LNCaP clone FGC (cell line): ENCODE data around the gene DOCK4.
A peak's percentile ranks its signal among the peaks of the same experiment; 100 is the strongest.

ENCODE experiments used
- DNase-seq: peaks from one replicate; pipeline ENCODE4 v3.0.0-alpha.2; 2011; ENCODE audit warnings: low read depth
- H3K4me3 ChIP-seq: 2 replicates; pipeline ENCODE4 v1.5.1; 2011; ENCODE audit warnings: mild to moderate bottlenecking, low read depth, low read length, control low read depth
- TF ChIP-seq, protein P1 (sequence below): IDR thresholded peaks from 2 replicates; pipeline ENCODE4 v1.5.1; 2012; ENCODE audit warnings: mild to moderate bottlenecking; ENCODE audit not compliant: control insufficient read depth, insufficient read depth; ENCODE audit errors: extremely low read depth

Gene DOCK4

DNA sequence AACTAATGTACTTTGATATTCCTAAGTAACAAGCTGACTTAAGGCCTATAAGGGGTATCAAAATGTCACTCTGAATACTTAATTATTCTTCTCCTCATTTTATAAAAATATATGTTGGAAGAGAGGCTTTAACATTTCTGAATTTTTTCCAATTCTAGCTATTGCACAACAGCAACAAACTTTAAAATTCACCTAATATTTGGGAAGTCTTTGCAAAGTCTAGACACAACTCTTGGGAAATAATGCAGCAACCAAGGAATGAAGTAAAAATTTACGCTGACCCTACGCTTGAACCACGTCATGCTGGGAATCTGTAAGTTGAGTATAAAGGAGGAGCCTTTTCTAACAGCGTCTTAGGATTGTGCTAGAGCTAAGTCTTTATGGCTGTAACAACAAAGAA, 400.0 kb downstream of the DOCK4 start:
- no peak overlapping the region for H3K4me3 ChIP-seq
- DNase-seq, result no peak
- TF ChIP-seq, protein P1, sequence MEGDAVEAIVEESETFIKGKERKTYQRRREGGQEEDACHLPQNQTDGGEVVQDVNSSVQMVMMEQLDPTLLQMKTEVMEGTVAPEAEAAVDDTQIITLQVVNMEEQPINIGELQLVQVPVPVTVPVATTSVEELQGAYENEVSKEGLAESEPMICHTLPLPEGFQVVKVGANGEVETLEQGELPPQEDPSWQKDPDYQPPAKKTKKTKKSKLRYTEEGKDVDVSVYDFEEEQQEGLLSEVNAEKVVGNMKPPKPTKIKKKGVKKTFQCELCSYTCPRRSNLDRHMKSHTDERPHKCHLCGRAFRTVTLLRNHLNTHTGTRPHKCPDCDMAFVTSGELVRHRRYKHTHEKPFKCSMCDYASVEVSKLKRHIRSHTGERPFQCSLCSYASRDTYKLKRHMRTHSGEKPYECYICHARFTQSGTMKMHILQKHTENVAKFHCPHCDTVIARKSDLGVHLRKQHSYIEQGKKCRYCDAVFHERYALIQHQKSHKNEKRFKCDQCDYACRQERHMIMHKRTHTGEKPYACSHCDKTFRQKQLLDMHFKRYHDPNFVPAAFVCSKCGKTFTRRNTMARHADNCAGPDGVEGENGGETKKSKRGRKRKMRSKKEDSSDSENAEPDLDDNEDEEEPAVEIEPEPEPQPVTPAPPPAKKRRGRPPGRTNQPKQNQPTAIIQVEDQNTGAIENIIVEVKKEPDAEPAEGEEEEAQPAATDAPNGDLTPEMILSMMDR, result no peak

DNA sequence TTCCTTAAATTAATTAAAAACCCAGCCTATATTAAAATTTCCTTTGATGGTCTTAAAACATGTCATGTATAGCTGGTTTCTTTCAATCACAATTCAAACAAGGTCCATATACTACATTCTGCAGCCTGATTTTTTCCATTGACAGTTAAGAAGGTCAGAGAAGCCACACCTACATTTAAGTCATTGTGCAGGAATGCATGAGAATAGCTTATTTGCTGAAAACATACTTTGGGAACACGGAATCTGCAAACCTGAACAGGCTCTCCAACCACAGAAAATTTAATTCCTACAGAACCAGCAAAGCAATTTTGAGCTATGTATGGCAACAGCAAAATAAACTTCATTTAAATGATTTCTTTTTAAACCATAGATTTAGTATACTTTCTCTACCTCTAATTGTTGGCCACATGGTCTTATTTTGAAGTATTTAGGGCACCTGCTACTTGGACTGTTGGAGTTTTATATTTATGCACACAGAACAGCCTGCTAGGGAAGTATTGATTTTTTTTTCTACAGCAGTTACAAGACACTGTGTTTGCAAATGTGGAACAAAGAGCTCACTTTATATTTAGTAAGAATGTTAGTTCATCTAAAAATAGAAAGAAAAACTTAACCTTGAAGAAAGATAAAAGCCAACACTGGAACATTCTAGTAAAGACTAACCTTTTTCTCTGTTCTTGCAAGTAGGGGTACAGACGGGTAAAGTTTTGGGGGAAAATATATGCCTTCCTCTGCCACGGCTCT, 403.0 kb downstream of the DOCK4 start:
- no peak overlapping the region for H3K4me3 ChIP-seq
- peak; percentile 75 for DNase-seq
- TF ChIP-seq, protein P1, result no peak

DNA sequence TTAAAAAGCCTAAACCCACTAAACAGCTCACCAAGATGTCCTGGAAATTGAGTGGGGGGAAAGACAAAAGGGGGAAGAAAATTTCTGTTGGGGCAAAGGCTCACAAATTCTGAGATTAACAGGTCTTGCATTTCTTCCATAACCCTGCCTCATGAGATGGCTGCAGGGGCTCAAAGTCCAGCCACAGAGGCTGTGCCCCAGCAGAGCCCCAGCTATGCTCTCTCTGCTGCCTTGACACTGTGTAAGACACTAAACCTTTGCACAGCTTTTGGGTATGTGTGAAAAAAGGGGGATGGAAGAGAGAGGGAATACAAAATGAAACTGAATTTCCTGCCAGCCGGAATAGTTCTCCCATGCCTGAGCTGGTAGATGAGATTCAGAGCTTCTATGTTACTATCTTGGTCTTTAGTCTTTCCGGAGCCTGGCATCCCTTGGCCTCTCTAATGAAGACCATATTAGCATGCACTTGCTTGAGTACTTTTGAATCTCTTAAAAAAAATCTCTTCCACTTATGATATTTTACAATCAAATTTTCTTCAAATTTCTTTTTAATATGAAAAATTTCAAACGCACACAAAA, 403.9 kb downstream of the DOCK4 start:
- DNase-seq, result no peak
- no peak overlapping the region for H3K4me3 ChIP-seq
- TF ChIP-seq, protein P1, result no peak

DNA sequence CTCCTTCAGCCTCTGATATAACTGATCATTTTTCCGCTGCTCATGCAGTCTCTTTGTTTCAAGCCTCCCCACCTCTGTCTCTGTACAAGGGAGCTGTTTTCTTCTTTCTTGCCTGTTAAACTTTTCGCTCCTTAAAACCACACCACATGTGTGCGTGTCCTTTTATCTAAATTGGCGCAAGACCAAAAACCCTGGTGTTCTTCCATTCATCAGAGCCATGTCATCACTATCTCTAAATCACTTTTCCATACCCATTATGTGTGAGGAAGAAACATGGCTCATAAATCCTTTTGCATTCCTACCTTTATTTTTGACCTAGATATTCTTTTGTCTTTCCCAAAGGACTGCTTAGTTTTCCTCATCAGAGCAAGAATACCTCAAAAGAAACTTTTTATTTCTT, 404.9 kb downstream of the DOCK4 start:
- TF ChIP-seq, protein P1, result no peak
- no peak for DNase-seq
- H3K4me3 ChIP-seq, result no peak overlapping the region

DNA sequence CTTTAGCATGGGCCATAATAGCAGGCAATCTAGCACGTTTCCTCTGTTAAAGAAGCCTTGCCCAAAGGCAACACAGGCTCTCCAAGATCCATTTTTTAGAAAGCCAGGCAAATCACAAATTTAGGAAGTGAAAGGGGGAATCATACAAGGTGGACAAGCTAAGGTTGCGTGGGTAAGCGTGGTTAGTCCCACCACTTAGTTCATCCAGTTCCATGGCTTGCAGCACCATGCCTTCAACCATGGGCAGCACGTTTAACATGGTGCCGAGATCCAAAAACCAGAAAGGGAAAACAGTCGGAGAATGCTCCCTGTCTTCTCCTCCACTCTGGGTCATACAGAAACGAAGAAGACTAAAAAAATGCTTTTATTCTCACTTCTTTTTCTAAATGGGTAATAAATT, 409.5 kb downstream of the DOCK4 start:
- DNase-seq, result no peak
- H3K4me3 ChIP-seq, result no peak overlapping the region
- TF ChIP-seq, protein P1, result no peak

DNA sequence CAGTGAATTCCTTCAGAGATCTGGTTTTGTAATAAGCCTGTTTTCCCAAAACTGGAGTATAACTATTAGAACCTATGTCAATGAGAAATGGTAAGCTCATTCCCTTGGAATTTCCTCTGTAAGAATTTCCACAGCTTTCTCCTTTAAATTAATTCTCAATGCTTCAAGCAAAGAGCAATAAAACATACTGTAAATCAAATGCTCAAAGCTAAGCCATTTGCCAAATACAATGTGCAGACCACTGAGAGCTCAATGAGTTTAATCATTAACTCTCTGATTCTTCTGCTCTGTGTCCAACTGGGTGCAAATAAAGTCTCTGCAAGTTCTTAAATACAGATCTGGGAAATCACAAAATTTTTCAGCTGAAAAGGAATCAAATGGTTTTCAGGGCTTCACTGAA, 416.3 kb downstream of the DOCK4 start:
- H3K4me3 ChIP-seq, result no peak overlapping the region
- TF ChIP-seq, protein P1, result no peak
- DNase-seq, result no peak

DNA sequence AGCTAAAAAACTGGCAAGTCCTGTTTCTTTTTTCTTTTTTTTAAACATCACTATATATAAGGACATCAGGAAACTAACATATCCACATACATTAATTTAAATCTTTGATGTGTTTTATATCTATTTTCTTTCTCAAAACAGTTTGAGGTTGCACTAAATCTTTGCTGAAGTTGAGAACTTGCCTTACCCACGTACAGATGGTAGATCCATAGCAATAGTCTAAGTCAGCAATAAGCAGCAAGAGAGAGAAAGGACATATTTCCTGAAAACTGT, 417.2 kb downstream of the DOCK4 start:
- TF ChIP-seq, protein P1, result no peak
- no peak overlapping the region for H3K4me3 ChIP-seq
- no peak for DNase-seq
